GM21390 (cell line): ENCODE data around the gene GOLGA3.
"Not testable (repeated sequence)": the region's sequence is repeated elsewhere in the genome, so short reads cannot be mapped to it uniquely, and the experiment has no call there.

Experiments used
- ATAC-seq: cut with Tn5 transposase; IDR thresholded peaks from one replicate; pipeline ENCODE4 v1.9.1; 2021; ENCODE audit not compliant: unreplicated experiment

Gene GOLGA3

DNA sequence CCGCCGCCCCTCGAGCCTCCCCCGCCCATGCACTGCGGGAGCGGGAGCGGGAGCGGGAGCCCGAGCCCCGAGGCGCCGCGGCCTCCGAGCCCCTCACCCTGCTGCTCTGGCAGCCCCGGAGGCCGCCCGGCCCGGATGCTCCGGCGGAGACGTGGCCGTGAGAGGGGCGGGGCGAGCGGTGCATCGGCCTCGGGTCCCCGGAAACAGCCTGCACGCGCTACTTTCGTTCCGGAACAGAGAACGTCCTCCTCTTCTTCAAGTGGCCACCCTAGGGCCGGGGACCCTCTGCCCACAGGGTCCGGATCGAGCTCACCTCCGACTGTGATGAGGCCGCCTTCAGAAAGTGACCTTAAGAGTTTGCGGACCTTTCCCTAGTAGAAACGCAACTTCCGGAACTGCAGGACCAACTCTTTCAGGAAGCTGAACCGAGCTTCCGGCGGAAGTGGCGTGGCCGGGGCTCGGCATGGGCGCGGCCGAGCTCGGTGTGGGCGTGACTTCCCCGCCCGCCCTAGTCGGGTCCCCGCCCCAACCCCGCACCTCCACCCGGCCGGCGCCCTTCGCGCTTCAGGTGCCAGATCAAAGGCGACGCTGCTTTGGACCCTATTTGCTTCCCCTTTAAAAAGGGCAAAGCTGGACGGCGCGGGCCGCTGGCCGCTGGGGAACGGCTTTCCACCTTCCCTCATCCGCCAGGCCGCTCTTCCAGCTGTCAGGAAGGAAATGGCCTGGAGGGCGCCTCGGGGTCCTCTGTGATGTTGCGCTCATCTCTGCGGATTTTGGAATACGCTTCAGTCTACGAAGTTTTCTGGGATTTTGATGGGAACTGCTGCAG is at the start of gene GOLGA3:
Gene GOLGA3 (minus strand): TSS at position 164 of the 829 bp plus-strand sequence. CDS start 6,741 bp downstream, outside the sequence.
- ATAC-seq, result peak; percentile 89

- not testable (repeated sequence) for ATAC-seq
Measured at GRCh38 chr12:132874620-132875019, 46.0 kb upstream of the GOLGA3 start.

GRCh38 chr12:132874175-132874574 is 45.5 kb upstream of the GOLGA3 start:
- ATAC-seq, result no peak

- no peak for ATAC-seq
Measured at GRCh38 chr12:132873724-132874123, 45.1 kb upstream of the GOLGA3 start.

DNA sequence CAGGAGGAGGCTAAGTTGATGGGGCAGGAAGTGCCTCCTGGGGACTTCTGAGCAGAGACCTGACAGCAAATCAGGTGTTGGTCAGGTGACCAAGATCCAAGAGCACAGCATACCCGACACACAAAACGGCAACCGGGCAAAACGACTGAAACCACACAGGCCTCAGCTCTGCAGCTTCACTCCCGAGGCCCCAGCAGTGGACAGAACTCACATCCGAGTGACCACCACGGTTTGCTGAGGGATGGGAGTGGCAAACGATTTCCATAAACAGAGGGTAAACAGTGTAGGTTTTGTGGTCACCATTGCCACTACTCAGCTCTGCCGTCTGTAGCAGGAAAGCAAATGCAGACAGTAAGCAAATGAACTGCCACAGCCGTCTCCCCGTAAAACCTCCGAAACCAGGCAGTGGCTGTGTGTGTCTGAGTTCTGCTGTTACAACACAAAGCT is 44.3 kb upstream of the GOLGA3 start:
- ATAC-seq, result no peak

- no peak for ATAC-seq
Measured at GRCh38 chr12:132872073-132872855, 43.6 kb upstream of the GOLGA3 start.

GRCh38 chr12:132869551-132869950 is 40.9 kb upstream of the GOLGA3 start:
- no peak for ATAC-seq

DNA sequence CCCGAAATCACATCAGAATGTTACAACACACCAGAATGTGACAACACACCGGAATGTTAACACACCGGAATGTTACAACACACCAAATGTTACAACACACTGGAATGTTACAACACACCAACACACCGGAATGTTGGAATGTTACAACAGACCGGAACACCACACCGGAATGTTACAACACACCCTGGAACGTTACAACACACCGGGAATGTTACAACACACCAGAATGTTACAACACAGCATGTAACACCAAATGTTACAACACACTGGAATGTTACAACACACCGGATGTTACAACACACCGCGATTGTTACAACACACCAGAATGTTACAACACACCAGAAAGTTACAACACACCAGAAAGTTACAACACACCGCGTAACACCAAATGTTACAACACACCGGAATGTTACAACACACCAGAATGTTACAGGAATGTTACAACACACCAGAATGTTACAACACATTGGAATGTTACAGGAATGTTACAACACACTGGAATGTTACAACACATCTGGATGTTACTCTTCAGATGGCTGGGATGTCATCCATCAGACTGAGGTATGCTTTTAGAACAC is 37.7 kb upstream of the GOLGA3 start:
- no peak for ATAC-seq

GRCh38 chr12:132861558-132861957 is 32.9 kb upstream of the GOLGA3 start:
- ATAC-seq, result no peak

DNA sequence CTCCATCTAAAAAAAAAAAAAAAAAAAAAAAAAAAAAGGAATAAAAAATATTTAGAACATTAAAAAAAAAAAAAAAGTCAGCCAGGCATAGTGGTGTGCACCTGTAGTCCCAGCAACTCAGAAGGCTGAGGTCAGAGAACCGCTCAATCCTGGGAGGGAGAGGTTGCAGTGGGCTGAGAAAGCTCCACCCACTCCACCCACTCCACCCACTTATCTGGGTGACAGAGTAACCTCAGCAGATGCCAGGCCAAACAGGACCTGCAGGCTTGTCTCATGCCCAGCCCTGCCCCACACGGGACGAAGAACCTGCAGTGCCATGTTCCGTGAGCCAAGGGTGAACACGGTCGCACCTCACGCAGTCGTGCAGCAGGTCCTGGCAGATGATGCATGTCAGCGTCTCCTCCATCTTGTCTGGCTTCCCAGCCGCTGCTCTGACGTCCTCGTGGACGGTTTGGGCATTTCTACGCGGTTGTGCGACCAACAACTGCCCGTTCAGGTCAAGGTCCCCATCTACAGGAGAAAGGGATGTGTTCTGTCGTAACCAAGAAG is 30.1 kb upstream of the GOLGA3 start:
- ATAC-seq, result no peak

- ATAC-seq, result not testable (repeated sequence)
Measured at GRCh38 chr12:132857019-132857418, 28.4 kb upstream of the GOLGA3 start.

DNA sequence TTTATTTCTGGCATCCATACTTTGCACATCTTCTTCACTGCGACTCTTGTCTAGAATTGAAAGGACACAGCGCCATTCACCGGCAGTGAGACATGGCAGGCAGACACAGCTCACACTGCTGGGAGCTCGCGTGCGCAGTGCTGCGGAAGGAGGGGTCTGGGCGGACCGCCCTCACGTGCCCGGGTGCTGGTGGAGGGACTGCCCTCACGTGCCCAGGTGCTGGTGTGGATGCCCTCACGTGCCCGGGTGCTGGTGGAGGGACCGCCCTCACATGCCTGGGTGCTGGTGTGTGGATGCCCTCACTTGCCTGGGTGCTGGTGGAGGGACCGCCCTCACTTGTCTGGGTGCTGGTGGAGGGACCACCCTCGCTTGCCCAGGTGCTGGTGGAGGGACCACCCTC is 27.9 kb upstream of the GOLGA3 start:
- ATAC-seq, result no peak

GRCh38 chr12:132855211-132855610 is 26.5 kb upstream of the GOLGA3 start:
- ATAC-seq, result not testable (repeated sequence)

GRCh38 chr12:132853285-132854092 is 24.8 kb upstream of the GOLGA3 start:
- ATAC-seq, result no peak

DNA sequence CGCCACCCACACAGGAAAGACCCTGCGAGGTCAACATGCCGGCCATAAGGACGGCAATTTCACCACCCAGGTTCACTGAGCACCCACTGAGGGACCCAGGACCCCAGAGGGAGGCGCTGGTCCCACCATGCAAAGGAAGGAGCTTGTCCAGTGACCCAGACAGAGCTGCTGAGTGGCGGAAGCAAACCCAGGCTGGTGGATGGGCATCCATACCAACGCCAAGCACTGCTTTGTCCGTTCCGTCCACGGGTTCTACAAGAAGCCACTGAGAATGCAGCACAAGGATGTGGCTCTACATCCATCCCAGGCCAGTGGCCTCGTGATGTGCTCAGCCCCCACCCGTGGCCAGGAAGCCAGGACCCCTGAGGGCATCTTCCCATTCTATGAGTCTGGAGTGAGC is 23.8 kb upstream of the GOLGA3 start:
- ATAC-seq, result no peak

- ATAC-seq, result no peak
Measured at GRCh38 chr12:132851465-132851864, 22.8 kb upstream of the GOLGA3 start.

- no peak for ATAC-seq
Measured at GRCh38 chr12:132850291-132850690, 21.6 kb upstream of the GOLGA3 start.

DNA sequence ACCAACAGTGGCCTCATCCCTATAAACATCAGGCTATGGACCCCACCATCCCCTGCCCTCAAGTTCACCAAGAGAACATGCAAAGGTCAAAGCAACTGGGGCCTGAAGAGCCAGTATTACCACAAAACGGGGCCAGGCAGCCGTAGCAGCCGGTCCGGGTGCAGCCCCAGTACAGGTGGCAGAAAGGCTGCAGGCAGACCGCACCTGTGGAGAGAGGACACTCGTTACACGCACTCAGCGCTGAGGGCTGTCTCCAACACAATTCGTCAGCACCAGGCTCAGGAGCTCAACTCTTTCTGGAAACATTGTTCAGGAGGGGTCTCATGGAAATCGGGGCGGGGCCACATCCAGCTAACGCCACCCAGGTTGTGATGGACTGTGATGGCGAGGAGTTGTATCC is 19.9 kb upstream of the GOLGA3 start:
- ATAC-seq, result no peak

- ATAC-seq, result no peak
Measured at GRCh38 chr12:132847363-132848356, 19.0 kb upstream of the GOLGA3 start.
